T-helper 1 cell (primary cell): ENCODE measurements around the gene IQSEC1.
A peak's percentile ranks its signal among the peaks of the same experiment; 100 is the strongest.

Source experiments
- DNase-seq, 5 donors: peaks; one replicate each; pipeline ENCODE4 v3.0.0-alpha.2; 2012 to 2020

Gene IQSEC1

DNA sequence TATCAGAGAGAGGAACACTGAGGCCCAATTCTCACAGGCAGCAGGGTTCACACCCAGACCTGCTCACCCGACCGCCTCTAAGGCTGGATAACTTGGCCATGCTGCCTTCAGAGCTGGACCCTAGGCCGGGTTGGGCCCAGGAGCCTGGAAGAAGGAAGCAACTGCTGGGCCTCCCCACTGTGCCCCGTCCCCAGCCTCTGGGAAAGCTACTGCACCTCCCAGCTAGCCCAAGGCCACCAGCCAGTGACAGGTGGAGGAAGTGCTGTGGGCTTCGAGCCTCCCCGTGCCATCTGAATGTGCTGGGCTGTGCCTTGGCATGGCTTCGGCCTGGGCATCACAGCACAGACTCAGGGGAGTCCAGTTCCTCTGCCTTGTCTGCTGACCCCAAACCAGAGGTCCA lies 169.3 kb downstream of the IQSEC1 start:
- DNase-seq, result no peak

DNA sequence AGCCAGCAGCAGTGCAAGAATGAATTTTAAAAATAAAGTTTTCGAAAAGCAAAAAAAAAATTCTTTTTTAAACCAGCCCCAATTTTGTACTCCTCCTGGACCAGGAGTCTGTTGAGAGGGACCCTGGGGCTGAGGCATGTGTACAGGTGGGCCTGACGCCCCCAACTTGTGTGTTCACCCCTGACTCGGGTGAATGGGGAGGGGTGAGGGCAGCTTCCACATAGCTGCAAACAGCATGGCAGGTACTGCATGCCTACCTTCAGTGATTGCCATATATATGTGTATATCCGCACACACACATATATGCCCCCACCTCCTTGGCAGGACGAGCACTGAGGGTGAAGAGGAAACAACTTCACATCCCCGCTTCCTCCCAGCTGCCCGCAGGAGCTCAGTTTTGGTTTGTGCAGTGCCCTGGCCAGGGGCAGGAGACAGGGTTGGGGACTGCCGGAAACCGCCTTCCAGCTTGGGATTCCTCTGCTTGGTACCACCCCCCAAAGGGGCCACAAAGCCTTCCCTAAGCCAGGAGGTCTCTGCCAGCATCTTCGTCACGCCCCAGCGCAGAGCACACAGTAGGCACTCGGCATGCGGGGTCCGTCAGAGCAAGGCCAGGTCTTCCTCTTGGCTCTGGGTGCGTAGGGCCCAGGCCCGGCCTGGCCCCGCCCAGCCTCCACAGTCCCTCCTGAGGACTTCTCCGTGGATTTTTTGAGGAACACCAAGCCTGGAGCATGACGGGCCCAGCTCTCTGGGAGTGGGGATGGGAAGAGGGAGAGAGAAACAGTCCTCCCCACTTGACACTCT lies 170.0 kb downstream of the IQSEC1 start:
- DNase-seq, result no peak

DNA sequence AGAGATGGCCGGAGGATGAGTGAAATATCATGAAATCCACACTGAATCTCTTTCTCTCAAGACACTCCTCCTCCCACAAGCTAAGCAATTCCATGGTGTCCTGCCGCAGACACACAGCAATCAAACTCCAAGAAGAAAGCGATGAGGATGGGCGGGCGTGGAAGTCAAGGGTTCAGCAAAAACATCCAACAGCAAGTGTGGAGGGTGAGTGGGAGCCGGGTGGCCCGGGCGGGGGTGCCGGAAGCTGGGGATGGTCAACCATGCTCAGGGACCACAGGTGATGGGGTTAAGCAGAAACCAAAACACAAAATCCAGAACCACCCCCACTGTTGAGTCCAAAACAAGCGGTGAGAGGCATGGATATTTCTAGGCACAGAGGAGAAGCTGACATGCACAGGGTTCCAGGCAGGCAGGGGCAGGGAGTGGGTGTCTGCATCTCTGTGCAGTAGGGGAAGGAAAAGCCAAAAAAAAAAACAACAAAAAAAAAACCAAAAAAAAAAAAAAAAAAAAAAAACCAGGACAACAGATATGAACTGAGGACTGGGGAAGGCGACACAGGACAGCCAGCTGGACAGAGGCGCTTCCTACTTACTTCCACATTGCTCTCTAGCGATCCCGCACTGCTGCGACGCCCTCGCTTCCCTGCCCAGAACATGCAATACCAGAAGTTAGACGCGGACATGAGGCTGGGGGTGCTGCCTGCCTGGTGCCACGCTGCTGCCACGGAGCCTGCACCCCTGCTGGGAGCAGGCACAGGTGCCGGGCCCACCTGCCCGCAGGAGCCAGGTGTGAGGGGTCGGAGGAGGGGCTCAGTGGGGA lies 170.8 kb downstream of the IQSEC1 start:
- DNase-seq, result no peak

DNA sequence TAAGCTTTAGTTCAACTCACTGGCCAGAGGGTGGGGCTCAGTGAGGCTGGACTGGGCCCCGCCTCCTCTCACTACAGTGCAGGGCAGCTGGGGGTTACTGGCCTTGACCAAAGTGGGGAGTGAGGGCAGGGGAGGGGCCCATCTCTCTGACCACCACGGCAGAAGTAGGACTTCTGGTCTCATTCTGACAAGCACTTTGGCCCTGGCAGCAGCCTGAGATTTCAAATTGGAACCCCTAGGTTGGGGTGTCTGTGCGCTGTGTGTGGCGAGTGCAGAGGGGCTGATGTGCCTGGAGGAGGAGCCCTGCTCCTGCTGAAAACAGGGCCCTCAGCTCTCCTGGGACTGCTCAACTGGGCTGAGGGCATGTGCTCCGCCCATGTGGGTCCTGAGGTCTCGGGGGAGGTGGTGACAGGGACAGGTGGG lies 171.6 kb downstream of the IQSEC1 start:
- DNase-seq, result no peak

DNA sequence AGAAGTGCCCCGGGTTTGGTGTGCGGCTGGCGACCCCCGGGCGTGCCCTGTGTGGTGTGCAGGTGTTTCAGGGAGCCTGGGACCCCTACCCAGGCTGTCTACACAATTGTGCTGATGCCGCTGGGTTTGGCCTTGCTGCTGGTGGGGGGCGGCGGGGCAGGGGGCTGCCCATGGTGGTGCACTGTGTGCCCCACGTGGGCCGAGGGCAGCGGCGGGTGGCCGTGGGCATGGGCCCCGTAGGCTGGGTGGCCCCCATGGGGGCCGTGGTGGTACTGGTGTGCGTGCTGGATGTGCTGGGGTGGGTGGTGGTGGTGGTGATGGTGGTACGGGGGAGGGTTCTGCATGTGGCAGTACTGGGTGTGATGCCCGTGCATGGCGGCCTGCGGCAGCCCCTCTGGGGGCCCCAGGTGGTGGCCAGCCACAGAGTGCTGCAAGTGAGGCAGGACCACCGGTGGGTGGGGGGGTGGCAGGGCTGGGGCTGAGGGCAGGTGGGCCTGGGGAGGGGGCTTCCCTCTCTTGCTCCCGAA lies 172.3 kb downstream of the IQSEC1 start:
- no peak for DNase-seq

DNA sequence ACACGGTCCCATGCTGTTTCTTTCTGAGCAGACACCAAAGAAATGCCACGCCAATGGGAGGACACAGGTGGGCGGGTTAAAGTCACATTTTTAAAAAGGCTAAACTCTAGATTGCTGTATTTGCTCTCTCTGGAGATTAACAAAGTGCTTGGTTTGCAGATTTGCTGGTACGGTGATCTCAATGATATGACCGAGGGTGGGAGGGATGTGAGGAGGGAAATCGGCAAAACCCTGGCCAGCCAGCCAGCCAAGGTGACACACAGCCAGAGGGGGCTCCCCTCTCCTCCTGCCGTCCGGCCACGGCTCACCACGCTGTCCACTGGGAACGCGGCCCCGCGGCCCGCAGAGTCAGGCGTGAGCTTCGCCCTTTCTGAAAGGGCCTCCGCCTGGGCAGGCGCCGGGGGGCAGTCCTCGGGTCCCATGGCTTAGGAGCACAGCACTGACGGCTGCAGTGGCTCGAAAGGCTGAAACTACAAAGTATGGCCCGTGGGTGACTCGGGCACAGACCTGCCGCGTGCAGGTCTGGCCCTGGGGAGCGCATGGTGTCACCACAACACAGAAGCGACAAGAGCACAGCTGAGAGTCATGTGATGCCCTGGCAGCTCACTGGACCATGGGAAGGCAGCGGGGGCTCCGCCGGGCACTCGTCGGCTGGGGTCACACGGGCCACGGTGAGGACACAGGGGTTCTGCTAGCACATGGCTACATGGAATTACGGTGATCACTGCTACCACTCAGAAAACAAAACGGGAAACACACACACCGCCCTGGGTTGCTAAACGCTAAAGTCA lies 174.1 kb downstream of the IQSEC1 start:
- no peak for DNase-seq

DNA sequence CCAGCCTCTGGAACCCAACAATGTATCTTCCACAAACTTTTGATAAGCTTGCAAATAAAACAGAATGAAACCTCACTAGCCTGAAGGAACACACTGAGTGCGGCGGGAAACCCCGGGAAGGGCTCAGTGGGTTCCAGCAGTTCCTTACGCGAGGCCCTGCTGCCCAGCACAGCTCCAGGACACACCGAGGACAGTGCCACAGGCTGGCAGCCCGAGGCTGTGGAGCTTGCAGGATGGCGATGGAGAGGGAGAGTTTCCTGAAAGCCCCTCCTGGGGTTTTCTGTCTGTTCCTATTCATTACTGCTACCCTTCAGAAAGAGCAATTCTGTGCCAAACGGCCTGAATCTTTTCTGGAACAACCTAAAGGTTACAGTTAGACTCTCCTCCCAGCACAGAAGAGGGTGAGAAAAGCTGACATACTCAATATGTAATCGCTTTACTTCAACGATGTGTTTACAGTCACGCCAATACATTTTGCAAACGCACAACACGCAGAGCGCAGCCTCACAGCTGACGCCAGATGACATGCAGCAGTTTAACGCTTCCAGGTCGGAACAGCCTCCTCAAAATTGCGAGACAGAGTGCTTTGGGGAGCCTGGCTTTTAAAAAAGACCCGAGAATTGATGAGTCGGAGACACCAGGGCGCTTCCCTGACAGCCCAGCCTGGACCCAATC lies 174.8 kb downstream of the IQSEC1 start:
- no peak for DNase-seq

DNA sequence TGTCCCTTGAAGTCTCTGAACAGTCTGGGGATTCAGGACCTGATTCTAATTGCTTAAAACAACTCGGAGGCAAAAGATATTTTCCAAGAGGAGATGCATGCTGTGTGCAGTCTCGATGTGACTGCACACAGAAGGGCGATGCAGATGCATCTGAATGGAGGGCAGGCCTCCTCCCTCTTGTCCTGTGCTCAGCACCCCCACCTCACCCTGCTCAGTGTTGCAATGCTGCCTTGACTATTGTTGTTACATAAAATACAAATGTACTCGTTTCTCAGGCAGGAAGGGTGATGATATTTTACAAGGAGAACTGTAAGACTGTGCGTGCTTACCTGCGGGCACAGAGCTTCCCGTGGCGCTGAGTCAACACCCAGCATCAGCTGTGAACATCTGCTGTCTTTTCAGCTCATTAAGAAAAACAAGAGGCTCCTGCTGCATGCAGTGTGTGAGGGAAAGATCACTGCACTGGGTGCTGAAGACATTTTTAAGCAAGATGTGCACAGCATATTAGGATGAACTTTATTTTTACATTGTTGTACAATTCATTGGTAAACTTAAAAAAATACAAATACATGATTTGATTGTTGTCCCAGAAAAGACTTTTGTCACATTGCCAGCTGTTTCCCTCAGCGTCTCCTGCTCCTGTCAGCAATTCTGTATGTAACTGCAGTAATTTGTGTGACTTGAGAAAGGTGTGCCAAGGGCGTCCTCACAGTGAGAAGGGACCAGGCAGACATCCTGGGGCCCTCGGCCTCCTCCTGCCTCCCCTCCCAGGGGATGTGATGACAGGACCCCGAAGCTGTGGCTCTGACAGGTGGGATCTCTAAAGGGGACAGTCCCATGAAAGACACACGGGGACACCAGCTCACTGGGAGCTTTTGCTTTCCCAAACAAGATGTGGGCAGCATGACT lies 175.6 kb downstream of the IQSEC1 start:
- DNase-seq, result no peak

DNA sequence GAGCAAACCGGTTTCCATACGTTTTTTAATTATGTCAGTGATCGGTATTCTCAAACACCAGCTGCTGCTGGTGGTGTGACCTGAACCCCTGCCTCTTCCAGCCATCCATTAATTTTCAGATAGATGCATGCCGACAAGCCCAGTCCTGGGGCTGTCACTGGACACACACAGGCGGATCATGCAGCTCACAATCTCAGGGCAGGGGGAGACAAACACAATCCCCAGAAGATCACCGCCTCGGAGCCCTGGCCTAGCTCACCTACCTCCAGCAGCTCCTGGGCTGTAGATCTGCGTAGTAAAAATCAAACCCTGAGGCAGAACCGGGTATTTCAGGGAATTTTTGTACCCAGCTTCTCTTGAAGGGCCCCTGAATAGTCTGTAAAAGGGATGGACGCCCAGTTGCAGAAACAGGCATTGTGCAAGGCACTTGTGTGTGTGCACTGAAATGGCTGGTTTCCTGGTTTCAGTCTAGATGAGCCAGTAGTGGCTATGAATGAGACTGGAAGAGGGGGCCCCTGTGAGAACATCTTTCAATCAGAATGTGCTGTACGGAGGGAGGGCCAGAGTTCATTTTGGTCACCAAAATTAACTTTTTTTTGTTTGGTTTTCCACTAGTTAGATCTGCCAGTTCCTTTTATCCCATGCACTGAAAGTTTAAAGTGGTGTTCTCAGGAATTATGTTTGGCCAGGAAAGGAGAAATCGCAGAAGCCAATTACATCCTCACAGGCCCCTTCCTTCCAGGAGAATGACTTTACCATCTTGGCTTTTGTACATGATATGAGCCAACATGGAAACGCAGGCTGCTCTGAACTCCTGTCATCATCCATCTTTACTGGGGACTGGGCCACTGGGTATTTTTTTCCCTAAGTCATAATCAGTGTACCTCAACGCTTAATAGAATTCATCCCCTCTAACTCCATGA lies 176.9 kb downstream of the IQSEC1 start:
- DNase-seq, result no peak

DNA sequence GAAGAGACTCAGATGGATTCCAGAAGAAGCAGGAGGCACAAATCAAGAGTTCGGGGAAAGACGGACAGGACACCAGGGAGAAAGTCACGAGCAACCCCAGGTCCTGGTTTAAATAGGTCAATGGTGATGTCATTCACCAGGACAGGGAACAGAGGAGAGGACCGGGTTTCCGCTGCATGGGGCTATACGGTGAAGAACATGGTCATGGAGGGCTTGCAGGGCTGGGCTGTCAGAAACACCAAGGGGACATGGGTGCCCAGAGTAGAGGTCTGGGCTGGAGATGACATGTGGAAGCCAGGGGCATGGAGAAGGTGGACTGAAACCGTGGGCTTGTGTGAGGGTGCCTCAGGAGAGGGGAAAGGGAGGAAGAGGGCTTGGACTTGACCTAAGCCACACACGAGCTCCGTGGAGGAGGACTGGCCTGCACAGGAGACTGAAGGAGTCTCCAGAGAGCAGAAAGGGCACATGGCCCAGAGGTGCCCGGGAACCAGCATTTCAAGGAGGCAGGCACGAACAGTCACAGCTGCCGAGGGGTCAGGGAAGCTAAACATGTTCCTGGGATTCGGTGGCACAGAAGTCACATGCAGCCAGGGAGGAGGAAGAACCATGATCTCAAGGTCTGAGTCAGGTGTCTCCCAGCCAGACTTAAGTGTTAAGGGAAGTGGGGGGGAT lies 177.7 kb downstream of the IQSEC1 start:
- no peak for DNase-seq

DNA sequence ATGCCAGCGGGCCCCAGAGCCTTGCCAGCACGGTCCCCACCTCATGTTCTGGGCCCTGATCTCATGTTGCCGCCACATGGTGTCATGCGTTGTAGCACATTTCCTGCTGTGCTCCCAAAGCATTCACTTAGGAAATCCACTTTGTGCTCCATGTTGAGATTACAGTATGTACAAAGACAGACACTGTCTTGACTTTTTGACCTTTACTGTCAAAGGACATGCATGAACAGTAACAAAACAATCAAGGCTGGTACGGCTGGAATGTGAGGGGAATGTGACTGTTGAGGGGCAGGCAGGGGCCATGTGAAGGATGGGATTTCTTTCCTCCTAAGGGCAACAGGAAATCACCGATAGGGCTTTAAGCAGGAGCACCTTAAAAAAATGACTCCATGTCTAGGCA lies 178.6 kb downstream of the IQSEC1 start:
- no peak for DNase-seq

DNA sequence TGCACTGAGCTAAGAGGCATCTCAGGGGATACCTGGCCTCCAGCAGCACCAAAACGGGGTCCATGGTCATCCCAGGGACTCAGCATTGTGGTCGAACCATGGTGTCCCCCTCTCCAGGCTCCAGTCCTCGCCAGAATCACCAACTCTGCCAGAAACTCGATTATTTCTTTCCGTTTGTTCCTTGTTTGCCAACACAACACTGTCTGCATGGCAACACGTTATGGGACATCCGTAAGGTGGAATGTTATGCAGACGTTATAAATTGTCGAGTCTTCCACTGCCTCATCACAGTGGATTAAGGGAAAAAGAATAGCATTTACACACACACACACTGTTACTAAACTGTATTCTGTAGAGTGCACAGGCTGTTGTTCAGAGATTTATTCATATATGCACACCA lies 179.4 kb downstream of the IQSEC1 start:
- DNase-seq, result no peak

DNA sequence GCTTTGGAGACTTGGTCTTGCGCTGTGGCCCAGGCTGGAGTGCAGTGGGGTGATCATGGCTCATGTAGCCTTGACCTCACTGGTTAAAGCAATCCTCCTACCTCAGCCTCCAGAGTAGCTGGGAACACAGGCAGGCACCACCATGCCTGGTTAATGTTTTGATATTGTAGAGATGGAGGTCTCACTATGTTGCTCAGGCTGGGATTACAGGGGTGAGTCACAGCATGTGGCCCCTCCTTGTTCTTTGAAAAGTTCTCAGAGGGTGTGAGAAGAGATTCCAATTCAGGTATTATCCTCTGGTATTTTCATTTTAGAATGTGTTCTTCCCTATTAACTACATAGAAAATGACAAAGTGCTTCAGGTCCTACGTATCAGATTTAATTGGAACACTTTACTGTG lies 180.0 kb downstream of the IQSEC1 start:
- DNase-seq, result no peak

DNA sequence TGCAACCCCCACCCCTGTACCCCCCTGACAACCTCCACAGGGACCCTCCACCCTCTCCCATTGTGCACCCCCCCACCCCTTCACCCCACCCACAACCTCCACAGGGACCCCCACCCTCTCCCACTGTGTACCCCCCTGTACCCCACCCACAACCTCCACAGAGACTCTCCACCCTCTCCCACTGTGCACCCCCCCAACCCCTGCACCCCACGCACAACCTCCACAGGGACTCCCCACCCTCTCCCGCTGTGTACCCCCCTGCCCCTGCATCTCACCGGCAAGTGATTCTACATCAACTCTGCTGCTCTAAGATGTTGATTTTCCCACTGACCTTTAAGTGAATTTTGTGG lies 180.4 kb downstream of the IQSEC1 start:
- DNase-seq, result no peak

DNA sequence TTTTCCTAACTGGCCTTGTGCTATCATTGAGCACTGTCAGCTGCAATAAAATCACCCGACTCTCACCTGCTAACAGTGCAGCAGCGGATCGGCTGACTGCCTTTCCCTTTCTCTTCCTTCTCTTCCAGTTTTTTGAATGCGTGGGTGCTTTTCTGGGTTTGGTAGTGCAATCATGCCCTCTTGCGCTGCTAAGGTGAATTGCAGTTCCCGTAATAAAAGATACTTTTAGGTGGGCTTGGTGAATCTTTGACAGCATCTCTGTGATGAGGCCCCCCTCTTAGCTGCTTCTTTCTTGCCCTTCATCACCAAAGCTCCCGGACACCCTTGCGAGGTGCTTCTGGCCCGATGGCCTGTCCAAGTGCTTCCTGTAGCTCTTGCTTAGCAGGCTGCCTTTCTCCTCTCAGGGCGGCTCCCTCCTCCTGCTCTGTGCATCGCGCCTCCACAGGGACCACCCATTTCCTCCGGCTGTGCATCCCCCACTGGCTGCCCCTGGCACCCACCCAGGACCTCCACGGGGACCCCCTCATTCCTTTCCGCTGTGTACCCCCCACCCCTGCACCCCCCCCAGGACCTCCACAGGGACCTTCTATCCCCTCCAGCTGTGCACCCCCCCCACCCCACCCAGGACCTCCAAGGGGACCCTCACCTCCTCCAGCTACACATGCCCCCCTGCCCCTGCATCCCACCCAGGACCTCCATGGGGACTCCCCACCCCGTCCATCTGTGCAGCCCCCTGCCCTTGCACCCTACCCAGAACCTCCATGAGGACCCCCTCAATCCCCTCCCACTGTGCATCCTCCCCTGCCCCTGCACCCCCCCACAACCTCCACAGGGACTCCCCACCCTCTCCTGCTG lies 181.0 kb downstream of the IQSEC1 start:
- peak in 2 of 5 donors; percentile 36 to 40 for DNase-seq

DNA sequence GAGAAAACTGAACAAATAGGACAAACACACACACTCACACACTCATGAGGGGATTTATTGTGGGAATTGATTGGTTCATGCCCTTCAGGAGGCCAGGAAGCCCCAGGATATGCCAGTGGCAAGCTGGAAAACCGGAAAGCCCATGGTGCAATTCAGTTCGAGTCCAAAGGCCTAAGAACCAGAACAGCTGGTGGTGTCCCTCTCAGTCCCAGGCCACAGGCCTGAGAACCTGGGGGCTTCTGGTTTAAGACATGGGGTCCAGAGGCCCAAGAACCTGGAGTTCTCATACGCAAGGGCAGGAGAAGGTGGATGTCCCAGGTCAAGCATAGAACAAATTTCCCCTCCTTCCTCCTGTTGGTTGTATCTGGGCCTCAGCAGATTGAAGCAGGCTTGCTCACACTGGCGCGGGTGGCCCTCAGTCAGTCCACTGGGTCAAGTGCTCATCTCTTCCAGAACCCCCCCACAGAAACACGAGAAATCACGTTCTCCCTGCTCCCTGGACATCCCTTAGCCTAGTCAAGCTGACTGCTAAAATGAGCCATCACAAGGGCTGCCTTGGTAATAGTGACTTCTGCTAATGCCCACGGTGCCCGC lies 181.7 kb downstream of the IQSEC1 start:
- no peak for DNase-seq

DNA sequence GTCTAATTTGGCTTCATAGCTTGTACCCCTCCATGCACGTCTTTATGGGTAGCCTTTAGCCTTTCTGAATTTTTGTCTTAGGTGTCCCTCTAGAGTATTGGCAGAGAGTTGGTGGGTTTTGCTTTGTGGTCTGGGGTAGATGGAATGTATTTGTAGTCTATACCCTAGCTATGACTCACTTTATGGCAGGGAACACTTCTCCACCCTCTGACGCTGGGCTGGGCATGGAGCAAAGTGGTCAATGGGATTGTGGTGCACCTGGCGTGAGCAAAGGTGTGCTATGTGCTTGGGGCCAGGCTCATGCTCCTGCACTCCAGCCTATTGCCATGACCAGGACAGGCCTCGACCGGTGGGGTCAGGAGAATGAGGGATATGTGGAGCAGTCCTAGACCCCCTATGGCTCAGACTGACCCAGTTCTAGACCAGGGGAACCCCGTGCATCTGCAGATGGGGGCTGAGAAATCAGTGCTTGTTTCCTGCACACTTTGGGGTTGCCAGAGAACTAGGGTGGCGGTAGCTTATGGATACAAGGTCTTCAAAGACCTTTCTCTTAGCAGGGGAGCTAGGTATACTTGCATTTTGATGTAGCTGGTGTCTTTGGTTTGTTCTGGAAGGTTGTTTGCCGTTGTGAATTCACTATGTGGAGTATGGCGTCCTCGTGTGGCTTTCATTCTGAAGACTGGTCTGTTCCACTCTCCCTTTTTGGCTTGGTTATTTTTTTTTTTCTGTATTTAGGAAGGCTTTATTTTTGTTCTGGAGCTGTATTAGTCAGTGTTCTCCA lies 182.4 kb downstream of the IQSEC1 start:
- no peak for DNase-seq

DNA sequence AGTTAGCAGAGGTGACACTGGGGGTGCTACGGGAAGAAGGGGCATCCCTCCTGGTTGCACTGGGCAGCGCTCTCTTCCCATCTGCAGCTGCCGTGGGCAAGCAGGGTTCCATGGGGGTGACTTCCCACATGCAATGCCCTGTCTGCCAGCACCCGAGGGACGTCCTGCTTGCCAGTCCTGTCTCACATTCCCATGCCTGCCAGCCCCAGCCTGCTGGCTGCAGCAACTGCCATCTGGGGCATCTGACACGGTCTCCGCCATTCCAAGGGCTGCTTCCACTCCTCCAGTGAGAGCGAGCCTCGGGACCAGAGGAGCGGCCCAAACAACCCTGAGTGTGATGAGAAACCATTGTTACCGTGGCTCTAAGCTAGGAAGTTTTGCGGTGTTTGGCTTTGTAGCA lies 186.5 kb downstream of the IQSEC1 start:
- DNase-seq, result no peak
